SJCRH30 (cell line): ENCODE data around the gene CCDC7. TPM values are rescaled to one million over a fixed set of nuclear protein-coding genes. Genes with fewer than 3 reads are reported as not detected.
"Not testable (repeated sequence)": the region's sequence is repeated elsewhere in the genome, so short reads cannot be mapped to it uniquely, and the experiment has no call there.

ENCODE experiments used
- DNase-seq, 2 experiments: peaks; one replicate each; pipeline ENCODE4 v3.0.0-alpha.2; 2015 to 2020
- H3K27ac ChIP-seq: fragments of 250-450 bp; sonication (Bioruptor Pico); 2 replicates; pipeline ENCODE4 v1.5.1; 2020; ENCODE audit warnings: mild to moderate bottlenecking, moderate library complexity
- H3K27me3 ChIP-seq: fragments of 250-450 bp; sonication (Bioruptor Pico); 2 replicates; pipeline ENCODE4 v1.5.1; 2020; ENCODE audit warnings: mild to moderate bottlenecking, moderate library complexity
- H3K36me3 ChIP-seq: fragments of 250-450 bp; sonication (Bioruptor Pico); 2 replicates; pipeline ENCODE4 v1.5.1; 2020; ENCODE audit warnings: mild to moderate bottlenecking, moderate library complexity
- H3K4me1 ChIP-seq: fragments of 250-450 bp; sonication (Bioruptor Pico); 2 replicates; pipeline ENCODE4 v1.5.1; 2020; ENCODE audit warnings: mild to moderate bottlenecking, moderate library complexity
- H3K4me3 ChIP-seq: fragments of 250-450 bp; sonication (Bioruptor Pico); 2 replicates; pipeline ENCODE4 v1.5.1; 2020; ENCODE audit warnings: mild to moderate bottlenecking, moderate library complexity
- H3K9me3 ChIP-seq: fragments of 250-450 bp; sonication (Bioruptor Pico); replicated peaks from 2 replicates; pipeline ENCODE4 v1.5.1; 2020; ENCODE audit warnings: mild to moderate bottlenecking, moderate library complexity
- total RNA-seq: library from RNA; depleted of rRNA; stranded (reverse); fragments of >200 nt; shearing (Covaris generic); gene quantifications from 2 replicates; pipeline ENCODE4 v1.2.3, GENCODE V29; 2014

Gene CCDC7
- total RNA-seq, 1 experiment from 2014 or later = 12.0 TPM

DNA sequence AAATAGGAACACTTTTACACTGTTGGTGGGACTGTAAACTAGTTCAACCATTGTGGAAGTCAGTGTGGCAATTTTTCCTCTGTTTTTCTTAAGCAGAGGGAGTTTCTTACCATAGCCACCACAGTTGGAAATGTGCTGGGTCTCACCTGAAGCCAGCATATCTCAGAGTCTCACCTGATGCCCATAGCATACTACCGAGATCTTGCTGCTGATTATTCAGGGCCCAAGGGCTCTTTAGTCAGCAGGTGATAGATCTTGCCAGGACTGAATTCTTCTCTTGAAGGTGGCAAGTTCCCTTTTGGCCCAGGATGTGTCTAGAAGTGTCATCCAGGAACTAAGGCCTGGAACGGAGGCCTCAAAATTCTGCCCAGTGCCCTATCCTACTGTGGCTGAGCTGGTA is 215.4 kb downstream of the CCDC7 start:
- no peaks in the 10 kb centered on the region for H3K36me3 ChIP-seq
- H3K4me3 ChIP-seq = no peak overlapping the region

DNA sequence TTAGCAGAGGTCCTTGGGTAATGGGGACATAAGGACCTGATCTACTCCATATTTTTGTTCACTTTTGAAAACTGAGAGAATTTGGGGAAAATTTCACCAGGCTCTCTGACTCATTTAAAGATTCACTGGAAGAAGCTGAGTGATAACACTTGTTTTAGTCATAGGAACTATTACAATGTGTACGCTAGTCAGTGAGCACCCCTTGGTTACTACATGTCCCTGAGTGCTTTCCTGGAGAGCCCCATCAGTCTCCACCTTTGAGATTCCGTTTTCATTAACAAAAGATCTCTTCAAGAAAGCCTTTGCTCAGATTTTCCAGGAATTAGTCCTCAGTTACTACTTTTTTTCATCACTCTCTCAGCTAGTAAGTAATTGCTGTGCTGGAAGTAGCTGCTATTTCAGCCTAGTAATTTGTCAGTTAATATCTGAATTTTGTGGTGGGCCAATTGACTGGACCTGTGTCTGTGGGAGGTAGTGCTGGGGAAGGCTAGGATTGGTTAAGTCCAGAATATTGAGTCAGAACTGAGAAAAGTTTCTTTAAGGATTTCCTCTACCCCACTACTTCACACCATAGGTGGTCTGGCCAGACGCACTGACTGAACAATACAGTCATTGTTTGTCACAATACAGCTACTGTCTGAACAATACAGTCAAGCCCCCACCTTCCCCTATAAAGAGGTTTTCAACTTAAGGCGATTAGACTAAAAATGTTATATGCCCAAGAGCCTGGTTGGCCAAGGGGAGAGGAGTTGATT is 235.0 kb downstream of the CCDC7 start:
- Histone ChIP-seq H3K27ac (peak overlapping the region; percentile 42; the same call in 1 of the 2 replicates), H3K9me3 (peaks cover 4% of the 10 kb centered on the region; the same call in 1 of the 2 replicates), H3K4me3 (no peak overlapping the region), H3K27me3 (no peaks in the 10 kb centered on the region), H3K4me1 (no peaks in the 10 kb centered on the region), H3K36me3 (no peaks in the 10 kb centered on the region)
- peak; percentile 57 to 74 for DNase-seq

More for the DNA sequence above, 215.4 kb downstream of the CCDC7 start:
- H3K4me1 ChIP-seq = no peaks in the 10 kb centered on the region
- H3K9me3 ChIP-seq = no peaks in the 10 kb centered on the region
- H3K27me3 ChIP-seq = no peaks in the 10 kb centered on the region
- DNase-seq = no peak
- H3K27ac ChIP-seq = no peak overlapping the region

DNA sequence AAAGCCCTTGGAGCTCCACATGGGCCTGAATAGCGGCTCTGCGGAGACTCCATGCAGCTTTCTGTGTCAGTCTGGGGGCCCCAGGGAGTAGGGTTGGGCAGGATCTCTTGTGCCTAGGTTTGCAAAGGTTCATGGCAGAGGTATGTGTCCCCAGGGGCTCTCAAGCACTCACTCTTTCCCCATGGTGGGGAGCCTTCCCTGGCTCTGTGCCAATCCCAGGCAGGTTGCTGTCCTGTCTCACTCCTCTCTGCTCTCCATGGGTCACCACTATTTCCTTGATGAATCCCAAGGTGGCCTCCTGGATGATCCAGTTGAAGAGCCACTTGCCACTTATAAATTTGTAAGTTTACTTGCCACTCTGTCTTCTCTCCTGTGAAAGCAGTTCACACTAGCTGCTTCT is 238.4 kb downstream of the CCDC7 start:
- no peak overlapping the region for H3K27ac ChIP-seq
- H3K9me3 ChIP-seq = no peaks in the 10 kb centered on the region
- H3K4me1 ChIP-seq = no peaks in the 10 kb centered on the region
- H3K27me3 ChIP-seq = no peaks in the 10 kb centered on the region
- H3K36me3 ChIP-seq = no peaks in the 10 kb centered on the region
- no peak for DNase-seq
- no peak overlapping the region for H3K4me3 ChIP-seq

GRCh38 chr10:32687116-32687515 is 241.2 kb downstream of the CCDC7 start:
- Histone ChIP-seq H3K27me3 (no peaks in the 10 kb centered on the region), H3K27ac (no peak overlapping the region)
- no peak for DNase-seq

GRCh38 chr10:32687546-32687945 is 241.6 kb downstream of the CCDC7 start:
- Histone ChIP-seq H3K27me3 (no peaks in the 10 kb centered on the region), H3K4me3 (no peak overlapping the region), H3K9me3 (no peaks in the 10 kb centered on the region), H3K4me1 (peaks cover 10% of the 10 kb centered on the region), H3K36me3 (no peaks in the 10 kb centered on the region), H3K27ac (no peak overlapping the region)
- no peak for DNase-seq

More at GRCh38 chr10:32687116-32687515, 241.2 kb downstream of the CCDC7 start:
- H3K36me3 ChIP-seq = no peaks in the 10 kb centered on the region
- no peaks in the 10 kb centered on the region for H3K9me3 ChIP-seq
- peaks cover 7% of the 10 kb centered on the region for H3K4me1 ChIP-seq
- no peak overlapping the region for H3K4me3 ChIP-seq

DNA sequence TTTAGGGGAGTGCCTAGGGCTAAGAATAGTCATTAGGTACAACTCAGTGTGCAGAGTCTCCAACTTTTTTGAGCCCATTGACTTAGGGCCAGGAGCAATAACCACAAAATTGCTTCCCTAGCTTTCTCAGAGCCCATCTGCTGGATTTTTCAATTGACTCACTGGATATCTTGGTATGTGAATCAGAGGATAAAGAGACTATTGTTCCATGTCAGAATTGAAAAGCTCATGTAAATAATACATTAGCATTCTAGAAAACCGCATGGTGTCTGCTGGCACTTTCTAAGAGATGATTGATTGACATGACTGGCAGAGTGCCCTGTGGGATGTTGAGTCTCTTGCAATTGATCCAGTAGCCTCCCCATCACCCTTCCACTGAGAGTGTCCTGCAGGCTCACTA is 246.2 kb downstream of the CCDC7 start:
- no peaks in the 10 kb centered on the region for H3K9me3 ChIP-seq
- no peak overlapping the region for H3K27ac ChIP-seq
- peak; percentile 42 to 70 for DNase-seq
- no peaks in the 10 kb centered on the region for H3K27me3 ChIP-seq
- no peaks in the 10 kb centered on the region for H3K36me3 ChIP-seq
- H3K4me1 ChIP-seq = peaks cover 12% of the 10 kb centered on the region
- H3K4me3 ChIP-seq = no peak overlapping the region

DNA sequence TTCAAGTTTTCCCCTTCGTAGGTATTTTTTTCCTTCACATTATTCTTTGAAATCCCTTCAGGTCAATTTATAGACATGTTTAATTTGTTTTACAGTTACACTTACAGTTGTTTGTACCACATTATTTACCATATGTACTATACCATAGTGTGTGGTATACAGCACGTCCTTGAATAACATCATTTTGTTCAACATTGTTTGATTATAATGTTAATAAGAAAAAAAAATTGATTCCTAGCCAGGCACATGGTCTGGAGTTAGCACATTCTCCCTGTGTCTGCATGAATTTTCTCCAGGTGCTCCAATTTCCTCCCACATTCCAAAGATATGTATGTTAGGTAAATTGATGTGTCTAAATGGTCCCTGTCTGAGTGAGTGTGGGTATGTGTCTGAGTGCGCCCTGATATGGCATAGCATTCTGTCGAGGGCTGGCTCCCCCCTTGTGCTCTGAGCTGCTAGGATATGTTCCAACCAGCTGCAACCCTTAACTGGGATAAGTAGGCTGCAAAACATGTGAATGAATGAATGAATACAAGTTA is 247.6 kb downstream of the CCDC7 start:
- no peak for DNase-seq
- H3K27ac ChIP-seq = no peak overlapping the region
- no peaks in the 10 kb centered on the region; the same call in 1 of the 2 replicates for H3K9me3 ChIP-seq
- peaks cover 12% of the 10 kb centered on the region for H3K4me1 ChIP-seq
- H3K27me3 ChIP-seq = no peaks in the 10 kb centered on the region
- H3K4me3 ChIP-seq = no peak overlapping the region
- no peaks in the 10 kb centered on the region for H3K36me3 ChIP-seq

DNA sequence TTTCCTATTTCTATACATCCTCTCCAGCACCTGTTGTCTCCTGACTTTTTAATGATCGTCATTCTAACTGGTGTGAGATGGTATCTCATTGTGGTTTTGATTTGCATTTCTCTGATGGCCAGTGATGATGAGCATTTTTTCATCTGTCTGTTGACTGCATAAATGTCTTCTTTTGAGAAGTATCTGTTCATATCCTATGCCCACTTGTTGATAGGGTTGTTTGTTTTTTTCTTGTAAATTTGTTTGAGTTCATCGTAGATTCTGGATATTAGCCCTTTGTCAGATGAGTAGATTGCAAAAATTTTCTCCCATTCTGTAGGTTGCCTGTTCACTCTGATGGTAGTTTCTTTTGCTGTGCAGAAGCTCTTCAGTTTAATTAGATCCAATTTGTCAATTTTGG is 253.7 kb downstream of the CCDC7 start:
- H3K4me3 ChIP-seq, H3K4me1 ChIP-seq, H3K27ac ChIP-seq, H3K27me3 ChIP-seq, H3K36me3 ChIP-seq, H3K9me3 ChIP-seq, DNase-seq: not testable (repeated sequence)

GRCh38 chr10:32713560-32713959 is 267.6 kb downstream of the CCDC7 start:
- Histone ChIP-seq H3K36me3 (no peaks in the 10 kb centered on the region), H3K4me1 (no peaks in the 10 kb centered on the region), H3K4me3 (no peak overlapping the region), H3K27me3 (no peaks in the 10 kb centered on the region), H3K27ac (no peak overlapping the region), H3K9me3 (no peaks in the 10 kb centered on the region)
- peak in 1 of 2 experiments; percentile 18 for DNase-seq

DNA sequence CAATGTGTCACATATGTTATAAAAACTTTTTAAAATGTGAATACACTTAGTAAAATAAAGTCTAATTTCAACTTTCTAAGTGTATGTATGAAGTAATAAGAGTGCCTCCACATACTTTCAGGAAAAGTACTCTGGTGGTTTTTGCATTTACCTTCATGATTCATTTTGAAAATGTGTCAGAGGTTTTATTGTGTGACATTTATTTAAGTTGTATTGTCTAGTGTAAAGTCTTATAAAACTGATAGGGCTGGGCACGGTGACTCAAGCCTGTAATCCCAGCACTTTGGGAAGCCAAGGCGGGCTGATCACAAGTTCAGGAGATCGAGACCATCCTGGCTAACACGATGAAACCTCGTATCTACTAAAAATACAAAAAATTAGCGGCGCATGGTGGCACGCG is 285.6 kb downstream of the CCDC7 start:
- H3K4me1 ChIP-seq = no peaks in the 10 kb centered on the region
- H3K9me3 ChIP-seq = no peaks in the 10 kb centered on the region
- no peak overlapping the region for H3K27ac ChIP-seq
- H3K27me3 ChIP-seq = no peaks in the 10 kb centered on the region
- no peak overlapping the region for H3K4me3 ChIP-seq
- no peaks in the 10 kb centered on the region for H3K36me3 ChIP-seq
- no peak for DNase-seq

- no peak for DNase-seq
- no peak overlapping the region for H3K4me3 ChIP-seq
- no peaks in the 10 kb centered on the region for H3K27me3 ChIP-seq
- H3K4me1 ChIP-seq = no peaks in the 10 kb centered on the region
- no peaks in the 10 kb centered on the region for H3K36me3 ChIP-seq
- H3K27ac ChIP-seq = no peak overlapping the region
- no peaks in the 10 kb centered on the region; the same call in 1 of the 2 replicates for H3K9me3 ChIP-seq
Observed at GRCh38 chr10:32738958-32739357, 293.0 kb downstream of the CCDC7 start.

GRCh38 chr10:32744321-32744720 is 298.4 kb downstream of the CCDC7 start:
- H3K36me3 ChIP-seq = no peaks in the 10 kb centered on the region
- DNase-seq = no peak
- peaks cover 7% of the 10 kb centered on the region; the same call in 1 of the 2 replicates for H3K9me3 ChIP-seq
- no peak overlapping the region for H3K27ac ChIP-seq
- no peak overlapping the region for H3K4me3 ChIP-seq
- no peaks in the 10 kb centered on the region for H3K4me1 ChIP-seq
- no peaks in the 10 kb centered on the region for H3K27me3 ChIP-seq

- Histone ChIP-seq H3K27me3 (no peaks in the 10 kb centered on the region), H3K4me1 (no peaks in the 10 kb centered on the region), H3K9me3 (peaks cover 7% of the 10 kb centered on the region; the same call in 1 of the 2 replicates), H3K4me3 (no peak overlapping the region), H3K27ac (no peak overlapping the region), H3K36me3 (no peaks in the 10 kb centered on the region)
- DNase-seq = no peak
Observed at GRCh38 chr10:32746869-32747268, 300.9 kb downstream of the CCDC7 start.

GRCh38 chr10:32751582-32751981 is 305.6 kb downstream of the CCDC7 start:
- DNase-seq = no peak
- Histone ChIP-seq H3K27me3 (no peaks in the 10 kb centered on the region), H3K9me3 (0 out of 2 replicates have a peak, but pooled peaks cover 9% of the 10 kb centered on the region), H3K36me3 (no peaks in the 10 kb centered on the region), H3K4me1 (no peaks in the 10 kb centered on the region), H3K4me3 (no peak overlapping the region), H3K27ac (no peak overlapping the region)

GRCh38 chr10:32754900-32755299 is 309.0 kb downstream of the CCDC7 start:
- DNase-seq, H3K9me3 ChIP-seq, H3K4me3 ChIP-seq, H3K27ac ChIP-seq, H3K27me3 ChIP-seq, H3K4me1 ChIP-seq, H3K36me3 ChIP-seq: not testable (repeated sequence)
